Urinary bladder (tissue), 4 donors: ENCODE data around the gene KLHL8. TPM values are rescaled to one million over a fixed set of nuclear protein-coding genes. Genes with fewer than 3 reads are reported as not detected.

ENCODE experiments used
- DNase-seq: peaks from one replicate; pipeline ENCODE4 v3.0.0-alpha.2; 2015; ENCODE audit errors: extremely low spot score
- H3K27ac ChIP-seq: one replicate; pipeline ENCODE4 v1.5.1; 2013; ENCODE audit warnings: low read depth, mild to moderate bottlenecking, moderate library complexity
- H3K36me3 ChIP-seq: one replicate; pipeline ENCODE4 v1.6.1; 2013; ENCODE audit warnings: mild to moderate bottlenecking, moderate library complexity; ENCODE audit not compliant: insufficient read depth
- H3K4me1 ChIP-seq: one replicate; pipeline ENCODE4 v1.6.1; 2013; ENCODE audit warnings: mild to moderate bottlenecking, moderate library complexity; ENCODE audit not compliant: insufficient read depth
- H3K4me3 ChIP-seq: one replicate; pipeline ENCODE4 v1.5.1; 2013; ENCODE audit warnings: low read depth, low read length
- WGBS: extraction: QIAGEN DNeasy Blood & Tissue Kit; methylation state at CpG from one replicate; pipeline ENCODE4 v1.1.7; 2013; 5-methylcytosine and 5-hydroxymethylcytosine counted together
- polyA plus RNA-seq: library from polyadenylated mRNA; stranded (reverse); fragments of 200-250 nt; gene quantifications from one replicate; pipeline ENCODE4 v1.2.3, GENCODE V29; 2013
- total RNA-seq: library from RNA; depleted of rRNA; stranded (reverse); fragments of >200 nt; gene quantifications from one replicate; pipeline ENCODE4 v1.2.3, GENCODE V29; 2014
- donor health status: healthy with polysubstance abuse.
- donor health status: healthy.

Gene KLHL8
- total RNA-seq (32.7 TPM), polyA plus RNA-seq (7.2 TPM)

- DNase-seq: peak; percentile 53
Observed at GRCh38 chr4:87220094-87220822, at the start of gene KLHL8. TSS of gene KLHL8 (minus strand) at chr4:87220618. CDS start at chr4:87195539, 25,079 bp downstream.

GRCh38 chr4:87270144-87270543 lies 49.7 kb upstream of the KLHL8 start:
- Histone ChIP-seq H3K4me1 (no peaks in the 10 kb centered on the region), H3K4me3 (no peak overlapping the region), H3K27ac (no peak overlapping the region), H3K36me3 (no peaks in the 10 kb centered on the region)
- WGBS: 62% methylated on average over 3 of the region's 3 CpGs
- DNase-seq: no peak

More at GRCh38 chr4:87220094-87220822, at the start of gene KLHL8:
- Histone ChIP-seq H3K4me1 (no peaks in the 10 kb centered on the region), H3K36me3 (no peaks in the 10 kb centered on the region), H3K27ac (peak within 1 kb of the TSS; percentile 72), H3K4me3 (peak within 1 kb of the TSS; percentile 89)
- under 1% methylated on average over 70 of the region's 70 CpGs for WGBS

- Histone ChIP-seq H3K36me3 (no peaks in the 10 kb centered on the region), H3K27ac (no peak overlapping the region), H3K4me3 (no peak overlapping the region), H3K4me1 (no peaks in the 10 kb centered on the region)
- WGBS: 89% methylated on average over 5 of the region's 5 CpGs
- no peak for DNase-seq
Observed at GRCh38 chr4:87268411-87268810, 48.0 kb upstream of the KLHL8 start.

- Histone ChIP-seq H3K36me3 (no peaks in the 10 kb centered on the region), H3K4me1 (no peaks in the 10 kb centered on the region), H3K27ac (no peak overlapping the region), H3K4me3 (no peak overlapping the region)
- WGBS: 56% methylated on average over 3 of the region's 3 CpGs
- no peak for DNase-seq
Observed at GRCh38 chr4:87266986-87267385, 46.6 kb upstream of the KLHL8 start.

GRCh38 chr4:87262886-87263285 lies 42.5 kb upstream of the KLHL8 start:
- H3K36me3 ChIP-seq: no peaks in the 10 kb centered on the region
- H3K4me3 ChIP-seq: no peak overlapping the region
- DNase-seq: no peak
- H3K4me1 ChIP-seq: no peaks in the 10 kb centered on the region
- no peak overlapping the region for H3K27ac ChIP-seq
- WGBS: 100% methylated on average over 1 of the region's 1 CpG

- no peak for DNase-seq
- Histone ChIP-seq H3K4me1 (no peaks in the 10 kb centered on the region), H3K27ac (no peak overlapping the region), H3K36me3 (no peaks in the 10 kb centered on the region), H3K4me3 (no peak overlapping the region)
- 97% methylated on average over 2 of the region's 2 CpGs for WGBS
Observed at GRCh38 chr4:87260477-87260876, 40.1 kb upstream of the KLHL8 start.

- H3K36me3 ChIP-seq: no peaks in the 10 kb centered on the region
- no peak for DNase-seq
- no peak overlapping the region for H3K4me3 ChIP-seq
- no peaks in the 10 kb centered on the region for H3K4me1 ChIP-seq
- WGBS: 90% methylated on average over 2 of the region's 2 CpGs
- no peak overlapping the region for H3K27ac ChIP-seq
Observed at GRCh38 chr4:87258677-87259076, 38.3 kb upstream of the KLHL8 start.

GRCh38 chr4:87257523-87257922 lies 37.1 kb upstream of the KLHL8 start:
- Histone ChIP-seq H3K4me1 (no peaks in the 10 kb centered on the region), H3K4me3 (no peak overlapping the region), H3K27ac (no peak overlapping the region), H3K36me3 (no peaks in the 10 kb centered on the region)
- 51% methylated on average over 3 of the region's 3 CpGs for WGBS
- no peak for DNase-seq

GRCh38 chr4:87255755-87256154 lies 35.3 kb upstream of the KLHL8 start:
- Histone ChIP-seq H3K4me1 (no peaks in the 10 kb centered on the region), H3K4me3 (no peak overlapping the region), H3K27ac (no peak overlapping the region), H3K36me3 (no peaks in the 10 kb centered on the region)
- no peak for DNase-seq
- 97% methylated on average over 1 of the region's 1 CpG for WGBS

- 50% methylated on average over 6 of the region's 6 CpGs for whole genome bisulfite sequencing
- Histone ChIP-seq H3K27ac (no peak overlapping the region), H3K4me3 (no peak overlapping the region), H3K4me1 (no peaks in the 10 kb centered on the region), H3K36me3 (no peaks in the 10 kb centered on the region)
- DNase-seq: no peak
Observed at GRCh38 chr4:87251106-87251505, 30.7 kb upstream of the KLHL8 start.

- Histone ChIP-seq H3K4me3 (no peak overlapping the region), H3K4me1 (no peaks in the 10 kb centered on the region), H3K36me3 (no peaks in the 10 kb centered on the region), H3K27ac (no peak overlapping the region)
- 79% methylated on average over 5 of the region's 5 CpGs for WGBS
- DNase-seq: no peak
Observed at GRCh38 chr4:87250294-87250693, 29.9 kb upstream of the KLHL8 start.

GRCh38 chr4:87249332-87250019 lies 29.1 kb upstream of the KLHL8 start:
- no peaks in the 10 kb centered on the region for H3K4me1 ChIP-seq
- H3K27ac ChIP-seq: no peak overlapping the region
- WGBS: 49% methylated on average over 2 of the region's 2 CpGs
- DNase-seq: no peak
- H3K4me3 ChIP-seq: no peak overlapping the region
- H3K36me3 ChIP-seq: no peaks in the 10 kb centered on the region

GRCh38 chr4:87243426-87244053 lies 23.1 kb upstream of the KLHL8 start:
- WGBS: 94% methylated on average over 2 of the region's 2 CpGs

GRCh38 chr4:87241336-87241735 lies 20.9 kb upstream of the KLHL8 start:
- 78% methylated on average over 1 of the region's 1 CpG for WGBS
- H3K27ac ChIP-seq: no peak overlapping the region
- no peaks in the 10 kb centered on the region for H3K36me3 ChIP-seq
- no peaks in the 10 kb centered on the region for H3K4me1 ChIP-seq
- no peak overlapping the region for H3K4me3 ChIP-seq
- DNase-seq: no peak

More at GRCh38 chr4:87243426-87244053, 23.1 kb upstream of the KLHL8 start:
- no peaks in the 10 kb centered on the region for H3K36me3 ChIP-seq
- H3K27ac ChIP-seq: no peak overlapping the region
- no peak overlapping the region for H3K4me3 ChIP-seq
- DNase-seq: no peak
- H3K4me1 ChIP-seq: no peaks in the 10 kb centered on the region
